Ishikawa (cell line): ENCODE data around the gene ZNFX1.

Source experiments
- CEBPB ChIP-seq: IDR thresholded peaks from 2 replicates; pipeline ENCODE4 v1.6.1; 2012
- CREB1 ChIP-seq: IDR thresholded peaks from 2 replicates; pipeline ENCODE4 v1.6.1; 2012; ENCODE audit warnings: low read depth
- EGR1 ChIP-seq: IDR thresholded peaks from 2 replicates; pipeline ENCODE4 v1.6.1; 2012
- EP300 ChIP-seq: IDR thresholded peaks from 2 replicates; pipeline ENCODE4 v1.6.1; 2012; ENCODE audit warnings: borderline replicate concordance
- FOXM1 ChIP-seq: IDR thresholded peaks from 2 replicates; pipeline ENCODE4 v1.6.1; 2012; ENCODE audit warnings: low read depth, borderline replicate concordance
- MAX ChIP-seq: IDR thresholded peaks from 2 replicates; pipeline ENCODE4 v1.6.1; 2012
- NFIC ChIP-seq: IDR thresholded peaks from 2 replicates; pipeline ENCODE4 v1.6.1; 2012
- RAD21 ChIP-seq: IDR thresholded peaks from 2 replicates; pipeline ENCODE4 v1.6.1; 2012; ENCODE audit warnings: low read depth
- REST ChIP-seq: IDR thresholded peaks from 2 replicates; pipeline ENCODE4 v1.6.1; 2012; ENCODE audit warnings: low read depth, mild to moderate bottlenecking
- TAF1 ChIP-seq: IDR thresholded peaks from 2 replicates; pipeline ENCODE4 v1.6.1; 2012; ENCODE audit warnings: low read depth, mild to moderate bottlenecking
- TCF12 ChIP-seq: IDR thresholded peaks from 2 replicates; pipeline ENCODE4 v1.6.1; 2012; ENCODE audit warnings: low read depth
- TEAD4 ChIP-seq: IDR thresholded peaks from 2 replicates; pipeline ENCODE4 v1.6.1; 2012
- USF1 ChIP-seq: IDR thresholded peaks from 2 replicates; pipeline ENCODE4 v1.6.1; 2012
- YY1 ChIP-seq: IDR thresholded peaks from 2 replicates; pipeline ENCODE4 v1.6.1; 2012; ENCODE audit warnings: low read depth
- ZBTB7A ChIP-seq: IDR thresholded peaks from 2 replicates; pipeline ENCODE4 v1.6.1; 2012; ENCODE audit warnings: low read depth

ZNFX1 gene

DNA sequence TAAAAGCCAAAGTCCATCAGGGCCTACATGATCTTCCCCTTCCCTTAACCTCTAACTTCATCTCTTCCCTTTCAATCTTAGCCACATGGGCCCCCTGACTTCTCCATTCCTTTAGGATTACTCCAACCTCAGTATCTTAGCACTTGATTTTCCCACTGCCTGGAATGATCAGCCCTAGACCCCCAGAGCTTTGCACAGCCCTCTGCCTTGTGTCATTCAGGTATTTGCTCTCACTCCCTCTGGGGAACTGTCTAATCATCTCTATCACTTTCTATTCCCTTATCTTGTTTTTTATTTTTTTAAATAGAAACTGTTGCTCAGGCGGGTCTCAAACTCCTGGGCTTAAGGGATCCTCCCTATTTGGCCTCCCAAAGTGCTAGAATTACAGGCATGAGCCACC is 13.3 kb upstream of the ZNFX1 start:
- TF ChIP-seq TCF12 (no peak), YY1 (no peak), EP300 (no peak), USF1 (no peak), NFIC (no peak), REST (no peak), TEAD4 (no peak), FOXM1 (no peak), CREB1 (no peak), ZBTB7A (no peak), EGR1 (no peak), TAF1 (no peak), CEBPB (no peak), MAX (no peak), RAD21 (no peak)

- TF ChIP-seq TCF12 (no peak), ZBTB7A (no peak), CEBPB (no peak), TAF1 (no peak), EGR1 (no peak), MAX (no peak), TEAD4 (no peak), RAD21 (no peak), FOXM1 (no peak), YY1 (no peak), NFIC (no peak), USF1 (no peak)
Measured at GRCh38 chr20:49290608-49291191, 12.8 kb upstream of the ZNFX1 start.

DNA sequence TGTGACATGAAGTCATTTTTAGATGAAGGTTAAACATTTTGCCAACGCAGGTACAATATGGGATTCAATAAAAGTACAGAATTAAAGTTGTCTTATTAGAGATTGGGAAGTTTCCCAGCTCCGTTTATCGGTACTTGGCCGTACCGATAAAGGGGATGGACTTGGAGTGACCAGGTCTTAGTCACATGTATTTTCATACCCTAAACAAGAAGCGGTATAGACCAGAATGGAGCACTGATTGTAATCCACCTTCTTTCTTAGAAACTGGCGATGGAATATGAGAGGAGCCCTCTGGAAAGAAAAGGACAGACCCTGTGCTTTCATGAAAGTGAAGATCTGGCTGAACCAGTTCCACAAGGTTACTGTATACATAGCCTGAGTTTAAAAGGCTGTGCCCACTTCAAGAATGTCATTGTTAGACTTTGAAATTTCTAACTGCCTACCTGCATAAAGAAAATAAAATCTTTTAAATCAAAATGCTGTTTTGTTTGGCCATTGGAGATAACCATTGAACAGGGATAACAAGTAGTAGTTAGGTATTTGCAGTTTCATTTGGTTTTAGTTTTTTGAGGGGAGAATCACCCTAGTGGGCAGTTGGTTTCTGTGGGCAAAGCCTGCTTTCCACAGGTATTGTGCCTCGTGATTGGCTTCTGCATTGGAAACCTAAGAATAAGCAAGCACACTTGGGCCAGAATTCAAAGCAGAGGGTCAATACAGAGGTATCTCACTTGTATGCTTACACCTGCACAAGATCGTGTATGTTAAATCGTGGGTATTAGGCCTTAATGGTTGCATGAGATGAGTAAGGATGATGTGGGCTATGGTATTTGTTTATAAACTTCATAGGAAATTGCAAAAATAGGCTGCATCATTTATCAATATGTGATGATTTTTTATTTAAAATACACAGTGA is 11.2 kb upstream of the ZNFX1 start:
- TF ChIP-seq EP300 (no peak), NFIC (no peak), MAX (no peak), USF1 (no peak), TEAD4 (no peak; the same call in 1 of the 2 replicates), TAF1 (no peak)

DNA sequence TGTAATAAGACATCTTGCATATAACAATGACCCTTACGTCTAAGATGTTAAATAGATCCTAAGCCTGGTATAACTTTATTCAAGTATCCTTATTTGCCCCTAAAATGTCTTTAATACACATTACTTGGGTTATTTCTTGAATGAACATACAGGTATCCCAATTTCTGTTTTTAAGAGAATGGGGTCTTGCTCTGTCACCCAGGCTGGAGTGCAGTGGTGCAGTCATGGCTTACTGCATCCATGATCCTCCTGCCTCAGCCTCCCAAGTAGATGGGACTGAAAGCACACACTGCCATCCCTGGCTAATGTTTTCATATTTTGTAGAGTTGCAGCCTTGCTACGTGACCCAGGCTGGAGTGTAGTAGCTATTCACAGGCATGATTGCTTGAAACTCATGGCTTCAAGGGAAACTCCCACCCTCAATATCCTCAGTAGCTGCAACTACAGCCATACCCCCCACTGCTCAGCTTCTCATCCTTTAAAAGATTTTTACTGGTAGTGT is 10.4 kb upstream of the ZNFX1 start:
- TF ChIP-seq USF1 (no peak), FOXM1 (no peak), NFIC (no peak), EP300 (no peak), REST (no peak), CEBPB (no peak), ZBTB7A (no peak), MAX (no peak), RAD21 (no peak), TCF12 (no peak), TAF1 (no peak), CREB1 (no peak)
